ENCODE data around the gene STIP1. TPM values are rescaled to one million over a fixed set of nuclear protein-coding genes. Genes with fewer than 3 reads are reported as not detected.
A peak's percentile ranks its signal among the peaks of the same experiment; 100 is the strongest.

Gene STIP1
- total and polyA plus RNA-seq, 2 of the 4 experiments (the other 2 are of a cell fraction): 201 to 489 TPM

- Histone ChIP-seq H2AK9ac (replicated peaks; ENCODE audit: low read depth, low read length, poor library complexity) (peak overlapping the region; percentile 51), H2BK20ac (ENCODE audit: low read depth, low read length) (no peak overlapping the region), H3K14ac (replicated peaks; ENCODE audit: low read depth, low read length) (no peak overlapping the region), H3K27me3 (ENCODE audit: control insufficient read depth, insufficient read depth, low read length) (no peaks in the 10 kb centered on the region), H4K91ac (ENCODE audit: insufficient read depth, low read depth, low read length) (no peak overlapping the region), H3K56ac (ENCODE audit: extremely low read depth, insufficient read depth, low read length) (no peak overlapping the region), H3K79me1 (ENCODE audit: low read depth in 1 of 2, low read length in 2 of 2) (peaks cover 26 to 47% of the 10 kb centered on the region in 2 experiments; a peak in 3 of 4 replicates), H4K5ac (ENCODE audit: low read depth, low read length) (no peak overlapping the region), H4K8ac (ENCODE audit: low read depth in 2 of 2, low read length in 2 of 2) (no peak overlapping the region), H3K4ac (ENCODE audit: low read depth, low read length) (no peak overlapping the region), H3K23ac (ENCODE audit: low read depth, low read length) (no peak overlapping the region), H2BK120ac (ENCODE audit: low read depth, low read length) (no peak overlapping the region), H3K9me1 (ENCODE audit: insufficient read depth, low read length) (peaks cover 13% of the 10 kb centered on the region), H2AK5ac (ENCODE audit: low read depth, low read length) (no peak overlapping the region), H3K27ac (ENCODE audit: insufficient read depth, low read length) (no peak overlapping the region), H3K9me3 (ENCODE audit: control insufficient read depth, insufficient read depth, low read length) (no peaks in the 10 kb centered on the region), H2AFZ (replicated peaks; ENCODE audit: low read length, poor library complexity) (no peak overlapping the region), H2BK15ac (ENCODE audit: low read depth, low read length) (no peak overlapping the region), H3K18ac (ENCODE audit: low read depth, low read length) (no peak overlapping the region), H3K36me3 (ENCODE audit: control insufficient read depth, insufficient read depth, low read length) (peaks cover 19% of the 10 kb centered on the region), H4K20me1 (ENCODE audit: insufficient read depth, low read length) (0 out of 2 replicates have a peak, but pooled peaks cover 1% of the 10 kb centered on the region), H3K4me1 (ENCODE audit: control insufficient read depth, insufficient read depth, low read length) (peaks cover 16% of the 10 kb centered on the region), H3K9ac (ENCODE audit: low read depth, low read length) (no peak overlapping the region), H3K4me2 (ENCODE audit: low read depth, low read length) (no peak overlapping the region), H2BK5ac (ENCODE audit: low read depth, low read length, poor library complexity, severe bottlenecking) (no peak overlapping the region), H3K4me3 (ENCODE audit: insufficient read depth, low read depth, low read length) (no peak overlapping the region)
- BruUV-seq (replicated peaks): no TSS peak
- intact Hi-C loops (cut with micrococcal nuclease): no loop called here
- ChIA-PET POLR2A (ENCODE audit: unreplicated experiment) (no interaction called here), CTCF (no interaction called here)
- WGBS, 2 experiments (ENCODE audit: extremely low coverage in 2 of 2, insufficient read length in 1 of 2): no CpG with 5 or more reads among the region's 12 CpGs
- no peak for TF ChIP-seq POLR2A (IDR thresholded peaks at IDR 0.05; ENCODE audit: low read depth, low read length)
- TF ChIP-seq CEBPB (IDR thresholded peaks at IDR 0.05; ENCODE audit: low read depth, low read length): no peak
- TF ChIP-seq RAD21 (IDR thresholded peaks at IDR 0.05; ENCODE audit: low read length): no peak
- TF ChIP-seq NFE2L2 (IDR thresholded peaks at IDR 0.05; ENCODE audit: low read depth, low read length): no peak
- no peak for TF ChIP-seq CHD1 (IDR thresholded peaks at IDR 0.05; ENCODE audit: low read depth, low read length)
- no peak for TF ChIP-seq MXI1 (IDR thresholded peaks at IDR 0.05; ENCODE audit: borderline replicate concordance, low read depth, low read length)
- no peak for TF ChIP-seq FOS (IDR thresholded peaks at IDR 0.05; ENCODE audit: low read depth, low read length)
- TF ChIP-seq RFX5 (IDR thresholded peaks at IDR 0.05; ENCODE audit: low read depth, low read length): no peak
- TF ChIP-seq SMC3 (IDR thresholded peaks at IDR 0.05; ENCODE audit: low read depth, low read length): no peak
- no peak for TF ChIP-seq USF2 (IDR thresholded peaks at IDR 0.05; ENCODE audit: low read depth, low read length)
- DNase-seq (no peak), ATAC-seq (ENCODE audit: low read depth) (no peak)
- in situ Hi-C loops (cut with MboI; ENCODE audit: low sequenced_read_pairs): no loop called here
- dilution Hi-C loops (cut with HindIII; ENCODE audit: low sequenced_read_pairs, unreplicated experiment): no loop called here
Observed at GRCh38 chr11:64237484-64237951, 51.5 kb downstream of the STIP1 start.
